Fibroblast of skin of scalp (primary cell): ENCODE data around the gene SENP3.

Experiments
- DNase-seq: peaks from one replicate; pipeline ENCODE4 v3.0.0-alpha.2; 2013

Gene SENP3

DNA sequence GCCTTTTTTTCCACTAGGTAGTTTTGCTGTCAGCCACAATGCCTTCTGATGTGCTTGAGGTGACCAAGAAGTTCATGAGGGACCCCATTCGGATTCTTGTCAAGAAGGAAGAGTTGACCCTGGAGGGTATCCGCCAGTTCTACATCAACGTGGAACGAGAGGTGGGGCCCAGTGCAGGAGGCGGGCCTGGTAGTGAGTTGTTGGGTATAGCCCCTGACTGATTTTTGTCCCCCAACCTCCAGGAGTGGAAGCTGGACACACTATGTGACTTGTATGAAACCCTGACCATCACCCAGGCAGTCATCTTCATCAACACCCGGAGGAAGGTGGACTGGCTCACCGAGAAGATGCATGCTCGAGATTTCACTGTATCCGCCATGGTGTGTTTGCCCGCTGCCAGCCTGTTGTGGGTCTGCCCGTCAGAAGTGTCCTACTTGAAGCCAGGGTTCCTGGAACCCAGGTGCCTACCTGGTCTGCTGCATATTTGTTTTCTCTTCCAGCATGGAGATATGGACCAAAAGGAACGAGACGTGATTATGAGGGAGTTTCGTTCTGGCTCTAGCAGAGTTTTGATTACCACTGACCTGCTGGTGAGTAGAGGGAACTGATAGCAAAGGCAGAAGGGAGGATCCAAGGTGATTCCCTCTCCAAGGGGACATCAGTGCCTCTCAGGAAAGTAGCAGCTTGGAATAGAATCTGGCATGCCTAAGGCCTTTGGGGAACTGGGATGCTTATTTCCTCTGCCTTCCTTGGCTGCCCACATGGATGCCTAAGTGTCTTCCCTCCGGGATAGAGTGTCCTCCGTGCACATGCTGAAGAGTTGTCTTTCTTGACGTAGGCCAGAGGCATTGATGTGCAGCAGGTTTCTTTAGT is 15.8 kb downstream of the SENP3 start:
- no peak for DNase-seq

DNA sequence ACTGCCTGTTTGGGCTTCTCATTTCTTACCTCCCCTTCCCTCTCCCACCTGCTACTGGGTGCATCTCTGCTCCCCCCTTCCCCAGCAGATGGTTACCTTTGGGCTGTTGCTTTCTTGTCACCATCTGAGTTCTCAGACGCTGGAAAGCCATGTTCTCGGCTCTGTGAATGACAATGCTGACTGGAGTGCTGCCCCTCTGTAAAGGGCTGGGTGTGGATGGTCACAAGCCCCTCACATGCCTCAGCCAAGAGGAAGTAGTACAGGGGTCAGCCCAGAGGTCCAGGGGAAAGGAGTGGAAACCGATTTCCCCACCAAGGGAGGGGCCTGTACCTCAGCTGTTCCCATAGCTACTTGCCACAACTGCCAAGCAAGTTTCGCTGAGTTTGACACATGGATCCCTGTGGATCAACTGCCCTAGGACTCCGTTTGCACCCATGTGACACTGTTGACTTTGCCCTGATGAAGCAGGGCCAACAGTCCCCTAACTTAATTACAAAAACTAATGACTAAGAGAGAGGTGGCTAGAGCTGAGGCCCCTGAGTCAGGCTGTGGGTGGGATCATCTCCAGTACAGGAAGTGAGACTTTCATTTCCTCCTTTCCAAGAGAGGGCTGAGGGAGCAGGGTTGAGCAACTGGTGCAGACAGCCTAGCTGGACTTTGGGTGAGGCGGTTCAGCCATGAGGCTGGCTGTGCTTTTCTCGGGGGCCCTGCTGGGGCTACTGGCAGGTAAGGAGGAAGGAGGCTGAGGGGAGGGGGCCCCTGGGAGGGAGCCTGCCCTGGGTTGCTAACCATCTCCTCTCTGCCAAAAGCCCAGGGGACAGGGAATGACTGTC is 17.5 kb downstream of the SENP3 start, which contains the start of gene CD68:
Gene CD68 (plus strand): TSS at position 638 of the 833 bp plus-strand sequence. CDS start 40 bp downstream, at position 678.
- DNase-seq: peak; percentile 87

DNA sequence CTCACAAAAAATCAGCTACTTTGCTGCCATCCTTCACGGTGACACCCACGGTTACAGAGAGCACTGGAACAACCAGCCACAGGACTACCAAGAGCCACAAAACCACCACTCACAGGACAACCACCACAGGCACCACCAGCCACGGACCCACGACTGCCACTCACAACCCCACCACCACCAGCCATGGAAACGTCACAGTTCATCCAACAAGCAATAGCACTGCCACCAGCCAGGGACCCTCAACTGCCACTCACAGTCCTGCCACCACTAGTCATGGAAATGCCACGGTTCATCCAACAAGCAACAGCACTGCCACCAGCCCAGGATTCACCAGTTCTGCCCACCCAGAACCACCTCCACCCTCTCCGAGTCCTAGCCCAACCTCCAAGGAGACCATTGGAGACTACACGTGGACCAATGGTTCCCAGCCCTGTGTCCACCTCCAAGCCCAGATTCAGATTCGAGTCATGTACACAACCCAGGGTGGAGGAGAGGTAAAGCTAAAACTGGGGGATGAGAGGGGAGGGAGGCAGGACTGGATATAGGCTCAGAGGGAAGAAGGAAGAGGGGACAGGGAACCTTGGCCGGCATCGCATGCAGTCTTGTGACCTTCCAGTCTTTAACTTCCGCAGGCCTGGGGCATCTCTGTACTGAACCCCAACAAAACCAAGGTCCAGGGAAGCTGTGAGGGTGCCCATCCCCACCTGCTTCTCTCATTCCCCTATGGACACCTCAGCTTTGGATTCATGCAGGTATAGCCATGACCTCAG is 18.3 kb downstream of the SENP3 start:
- peak; percentile 35 for DNase-seq

DNA sequence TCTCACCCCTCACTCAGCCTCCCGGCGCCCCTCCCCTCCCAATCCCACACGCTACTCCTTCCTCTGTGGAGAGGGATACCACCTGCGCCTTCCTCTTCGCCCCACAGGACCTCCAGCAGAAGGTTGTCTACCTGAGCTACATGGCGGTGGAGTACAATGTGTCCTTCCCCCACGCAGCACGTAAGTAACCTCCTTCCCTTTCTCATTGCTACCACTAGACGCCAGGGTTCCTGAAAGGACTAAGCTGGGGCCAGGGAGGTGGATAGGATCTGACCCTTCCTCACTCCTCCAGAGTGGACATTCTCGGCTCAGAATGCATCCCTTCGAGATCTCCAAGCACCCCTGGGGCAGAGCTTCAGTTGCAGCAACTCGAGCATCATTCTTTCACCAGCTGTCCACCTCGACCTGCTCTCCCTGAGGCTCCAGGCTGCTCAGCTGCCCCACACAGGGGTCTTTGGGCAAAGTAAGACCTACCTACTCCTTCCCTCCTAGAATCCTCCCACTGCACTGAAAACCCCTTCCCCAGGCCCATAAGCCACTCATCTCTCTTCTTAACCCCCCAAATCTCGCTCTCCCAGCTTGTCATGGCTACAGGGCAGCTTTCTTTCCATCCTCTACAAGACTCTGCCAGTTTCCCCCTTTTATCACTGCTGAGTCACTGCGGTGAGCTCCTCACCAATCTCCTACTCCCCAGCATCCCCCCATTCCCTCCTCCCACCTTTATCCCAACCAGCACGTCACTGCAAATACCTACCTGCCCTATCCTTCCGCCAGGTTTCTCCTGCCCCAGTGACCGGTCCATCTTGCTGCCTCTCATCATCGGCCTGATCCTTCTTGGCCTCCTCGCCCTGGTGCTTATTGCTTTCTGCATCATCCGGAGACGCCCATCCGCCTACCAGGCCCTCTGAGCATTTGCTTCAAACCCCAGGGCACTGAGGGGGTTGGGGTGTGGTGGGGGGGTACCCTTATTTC is 19.2 kb downstream of the SENP3 start:
- no peak for DNase-seq

DNA sequence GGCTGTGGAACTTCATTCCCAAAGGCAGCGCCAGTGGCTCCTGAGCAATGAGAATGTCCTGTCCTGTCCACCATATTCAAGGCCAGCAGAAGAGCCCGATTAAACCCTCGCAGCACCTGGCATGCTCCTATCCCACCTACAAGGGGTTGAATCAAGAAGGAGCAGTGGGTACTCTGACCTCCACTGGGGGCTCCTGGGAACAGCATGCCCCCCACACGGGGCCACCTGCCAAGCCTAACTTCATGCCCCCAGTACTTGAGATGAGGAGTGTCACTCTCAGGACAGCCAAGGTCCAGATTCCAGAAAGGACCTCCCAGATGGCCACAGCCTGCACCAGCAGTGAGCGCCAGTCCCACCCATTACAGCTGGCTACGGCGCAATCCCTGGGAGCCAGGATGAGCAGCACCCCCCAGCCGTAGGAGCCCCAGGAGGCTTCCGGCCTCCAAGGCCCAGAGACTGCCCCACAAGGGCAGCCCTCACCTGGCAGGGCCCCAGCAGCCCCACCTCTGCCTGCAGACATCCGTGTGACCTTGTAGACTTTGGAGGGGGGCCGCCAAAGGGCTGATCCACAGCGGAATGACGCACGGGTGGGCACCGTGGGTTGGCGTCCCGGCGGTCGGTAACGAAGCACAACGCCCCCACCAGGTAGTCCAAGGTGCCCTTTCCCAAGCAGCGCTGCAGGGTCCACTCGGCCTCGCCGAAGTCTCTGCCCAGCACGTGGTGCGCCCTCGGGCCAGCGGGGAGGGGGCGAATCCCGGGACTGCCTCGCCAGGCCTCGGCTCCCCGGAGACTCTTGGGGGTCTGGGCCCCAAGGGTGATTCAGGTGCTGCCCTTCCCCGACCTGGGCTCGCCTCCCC is 20.9 kb downstream of the SENP3 start:
- no peak for DNase-seq

DNA sequence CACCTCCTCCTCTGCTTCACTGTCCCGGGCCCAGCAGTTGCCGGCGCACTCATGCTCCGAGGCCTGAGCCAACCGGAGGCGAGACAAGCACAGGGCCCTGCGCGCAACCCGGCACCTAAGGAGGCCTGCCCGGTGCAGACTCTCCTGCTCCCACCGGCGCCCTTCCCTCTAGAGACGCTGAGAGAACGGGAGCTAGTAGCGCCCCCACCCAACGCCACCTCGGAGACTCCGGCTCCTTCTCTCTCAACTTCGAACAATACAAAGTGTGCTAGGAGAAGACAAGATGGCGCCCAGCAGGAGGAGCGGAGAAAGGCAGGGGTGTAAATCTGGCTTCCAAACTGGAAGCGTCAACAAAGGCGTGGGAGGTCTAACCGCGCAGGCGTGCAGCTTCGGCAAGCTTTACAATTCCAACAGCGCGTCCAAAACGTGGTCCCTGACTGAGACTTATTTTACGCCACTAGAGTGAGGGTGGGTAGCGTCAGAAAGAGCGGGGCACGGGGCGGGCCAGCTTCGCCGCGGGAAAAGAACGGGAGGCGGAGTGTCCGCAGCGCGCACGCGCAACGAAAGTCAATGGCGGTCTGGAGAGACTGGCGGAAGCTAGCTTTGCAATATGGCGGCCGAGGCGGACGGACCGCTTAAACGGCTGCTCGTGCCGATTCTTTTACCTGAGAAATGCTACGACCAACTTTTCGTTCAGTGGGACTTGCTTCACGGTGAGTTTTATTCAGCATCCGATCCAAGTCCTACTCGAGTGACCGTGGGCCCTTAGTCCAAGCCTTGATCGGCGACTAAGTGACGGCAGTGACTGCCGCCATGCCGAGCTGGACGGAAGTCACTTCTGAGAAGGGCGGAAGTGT is 21.8 kb downstream of the SENP3 start, which contains the start of gene MPDU1:
Gene MPDU1 (plus strand): TSS at position 600 of the 857 bp plus-strand sequence. CDS start 11 bp downstream, at position 611.
- peak; percentile 98 for DNase-seq

DNA sequence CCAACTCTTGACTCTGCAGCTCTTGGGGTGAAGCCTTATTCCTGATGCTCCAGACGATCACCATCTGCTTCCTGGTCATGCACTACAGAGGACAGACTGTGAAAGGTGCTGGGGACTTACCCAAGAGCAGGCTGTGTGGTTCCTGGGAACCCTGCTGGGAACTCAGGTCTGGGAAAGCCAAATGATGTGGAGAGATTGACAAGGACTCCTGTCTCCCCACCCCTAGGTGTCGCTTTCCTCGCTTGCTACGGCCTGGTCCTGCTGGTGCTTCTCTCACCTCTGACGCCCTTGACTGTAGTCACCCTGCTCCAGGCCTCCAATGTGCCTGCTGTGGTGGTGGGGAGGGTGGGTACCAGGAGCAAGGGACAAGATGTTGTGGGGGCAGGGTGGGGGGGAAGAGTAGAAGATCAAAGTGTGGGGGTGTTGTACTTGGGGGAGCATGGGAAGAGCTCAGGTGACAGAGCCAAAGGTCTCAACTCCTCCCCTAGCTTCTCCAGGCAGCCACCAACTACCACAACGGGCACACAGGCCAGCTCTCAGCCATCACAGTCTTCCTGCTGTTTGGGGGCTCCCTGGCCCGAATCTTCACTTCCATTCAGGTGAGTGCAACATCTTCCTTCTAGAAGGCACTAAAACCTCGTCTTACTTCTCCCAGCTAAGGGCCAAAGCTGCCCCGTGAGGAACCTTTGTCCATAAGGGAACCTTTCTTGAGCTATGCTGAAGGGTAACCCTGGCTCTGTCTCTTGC is 25.1 kb downstream of the SENP3 start:
- DNase-seq: no peak

DNA sequence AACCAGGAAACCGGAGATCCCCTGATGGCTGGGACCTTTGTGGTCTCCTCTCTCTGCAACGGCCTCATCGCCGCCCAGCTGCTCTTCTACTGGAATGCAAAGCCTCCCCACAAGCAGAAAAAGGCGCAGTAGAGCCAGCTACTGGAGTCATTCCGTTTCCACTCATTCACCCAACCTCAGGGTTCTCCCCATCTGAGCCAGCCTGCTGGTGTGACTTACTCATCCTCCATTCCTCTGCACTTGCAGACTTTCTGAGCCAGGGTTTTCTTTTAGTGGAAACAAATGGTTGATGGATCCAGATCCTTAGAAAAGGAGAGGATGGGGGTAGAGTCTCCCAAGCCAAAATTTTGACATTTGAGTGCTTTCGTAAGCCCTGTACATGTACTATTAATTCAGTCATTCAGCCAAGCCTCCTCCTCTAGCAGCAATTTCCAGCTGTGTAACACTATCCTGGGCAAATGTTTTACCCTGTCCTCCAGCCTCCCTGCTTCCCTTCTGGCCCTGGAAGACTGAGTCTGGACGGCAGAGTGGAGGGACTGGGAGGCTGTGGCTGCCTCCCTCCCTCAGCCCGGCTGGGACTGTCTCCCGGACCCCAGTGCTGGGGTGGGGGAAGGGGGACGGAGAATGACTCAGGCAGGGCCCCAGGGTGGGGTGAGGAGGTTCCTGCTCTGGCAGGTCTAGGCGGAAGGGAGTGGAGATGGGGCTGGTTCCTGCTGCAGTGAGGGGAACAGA is 25.9 kb downstream of the SENP3 start:
- peak; percentile 91 for DNase-seq

DNA sequence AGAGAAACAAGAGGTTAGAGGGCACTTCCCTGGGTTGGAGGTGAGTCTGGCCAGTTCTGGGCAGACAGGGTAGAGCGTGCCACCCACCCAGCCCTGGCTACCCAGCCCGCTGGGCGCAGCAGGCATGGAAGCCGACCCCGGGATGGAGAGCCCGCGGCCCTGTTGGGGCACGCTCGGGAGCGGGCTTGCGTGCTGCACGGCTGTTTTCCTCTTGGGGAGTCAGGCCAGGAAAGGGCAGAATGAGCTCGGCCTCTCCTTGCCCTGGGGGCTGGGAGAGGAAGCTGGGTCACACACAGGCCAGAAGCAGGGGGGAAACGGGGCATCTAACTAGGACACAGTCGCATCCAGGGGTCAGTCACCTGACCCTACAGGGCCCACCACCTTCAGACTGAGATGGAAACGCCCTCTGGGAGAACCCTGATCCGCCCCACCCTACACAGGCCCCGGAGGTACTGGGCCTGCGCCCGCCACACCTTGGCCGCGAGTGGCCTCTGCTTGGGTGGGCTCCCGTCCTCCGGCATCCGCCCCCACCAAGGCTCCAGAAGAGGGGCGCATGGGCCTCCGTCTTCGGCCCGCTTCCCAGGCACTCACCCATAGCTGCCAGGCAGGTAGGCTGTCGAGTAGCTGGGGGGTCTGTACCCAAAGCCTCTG is 27.0 kb downstream of the SENP3 start:
- DNase-seq: no peak

DNA sequence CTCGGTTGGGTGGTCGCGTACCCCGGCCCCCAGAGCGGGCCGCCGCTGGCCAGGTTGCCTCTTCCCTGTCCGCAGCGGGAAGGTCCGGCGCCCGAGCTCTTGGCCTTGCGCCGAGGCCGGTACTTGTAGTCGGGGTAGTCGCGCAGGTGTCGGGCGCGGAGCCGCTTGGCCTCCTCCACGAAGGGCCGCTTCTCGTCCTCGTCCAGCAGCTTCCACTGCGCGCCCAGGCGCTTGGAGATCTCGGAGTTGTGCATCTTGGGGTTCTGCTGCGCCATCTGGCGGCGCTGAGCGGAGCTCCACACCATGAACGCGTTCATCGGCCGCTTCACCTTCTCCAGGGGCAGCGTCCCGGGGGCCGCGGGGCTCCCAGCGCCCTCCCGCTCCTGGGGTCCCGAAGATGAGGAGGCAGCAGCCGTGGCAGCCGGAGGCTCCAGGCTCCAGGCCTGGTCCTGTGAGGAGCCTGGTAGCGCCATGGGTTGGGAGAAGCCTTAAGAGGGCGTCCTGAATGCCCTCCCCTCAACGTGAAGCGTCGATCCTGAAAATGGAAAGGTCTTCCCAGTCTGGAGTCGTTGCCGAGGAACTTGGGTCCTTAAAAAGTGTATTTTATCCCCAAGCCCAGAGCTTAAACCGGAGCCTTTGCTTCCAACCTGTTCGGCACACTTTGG is 27.6 kb downstream of the SENP3 start:
- peak; percentile 82 for DNase-seq

DNA sequence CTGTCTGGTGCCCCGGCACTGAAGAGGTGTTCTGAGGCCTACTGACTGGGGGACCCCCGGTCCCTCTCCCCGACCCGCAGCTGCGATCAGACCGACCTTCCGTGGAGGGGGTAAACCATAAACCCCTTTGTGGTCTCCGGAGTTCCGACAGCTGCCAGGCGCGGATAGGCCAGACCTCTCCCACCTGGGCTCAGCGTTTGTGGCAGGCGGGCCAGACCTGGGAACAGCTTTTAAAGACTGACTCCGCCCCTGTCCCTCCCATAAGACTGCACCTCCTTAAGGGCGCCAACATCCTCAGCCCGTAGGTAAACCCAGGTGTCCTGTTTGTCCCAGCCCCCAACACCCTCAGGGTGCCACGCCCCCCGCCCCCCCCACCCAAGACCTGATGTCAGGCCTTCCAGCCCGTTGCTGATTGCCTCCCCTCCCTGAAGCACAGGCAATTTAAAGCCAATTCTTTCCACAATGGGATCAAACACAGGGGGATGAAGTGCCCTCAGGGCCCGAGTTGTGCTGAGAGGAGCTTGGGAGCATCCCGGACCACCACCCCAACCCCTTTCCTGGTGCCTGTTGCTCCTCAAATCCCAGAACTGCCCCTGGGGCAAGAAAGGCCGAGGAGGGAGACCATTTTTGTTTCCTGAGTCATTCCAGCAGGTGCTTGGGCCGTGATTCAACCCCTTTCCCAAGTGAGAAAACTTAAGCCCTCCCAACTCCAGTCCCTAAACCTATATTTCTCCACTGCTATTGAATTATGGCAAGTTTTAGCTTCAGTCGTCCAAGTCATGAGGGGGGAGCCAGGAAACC is 28.4 kb downstream of the SENP3 start, which contains the start of gene SOX15:
Gene SOX15 (minus strand): TSS at position 204 of the 801 bp plus-strand sequence. CDS start 418 bp downstream, outside the sequence.
- no peak for DNase-seq

DNA sequence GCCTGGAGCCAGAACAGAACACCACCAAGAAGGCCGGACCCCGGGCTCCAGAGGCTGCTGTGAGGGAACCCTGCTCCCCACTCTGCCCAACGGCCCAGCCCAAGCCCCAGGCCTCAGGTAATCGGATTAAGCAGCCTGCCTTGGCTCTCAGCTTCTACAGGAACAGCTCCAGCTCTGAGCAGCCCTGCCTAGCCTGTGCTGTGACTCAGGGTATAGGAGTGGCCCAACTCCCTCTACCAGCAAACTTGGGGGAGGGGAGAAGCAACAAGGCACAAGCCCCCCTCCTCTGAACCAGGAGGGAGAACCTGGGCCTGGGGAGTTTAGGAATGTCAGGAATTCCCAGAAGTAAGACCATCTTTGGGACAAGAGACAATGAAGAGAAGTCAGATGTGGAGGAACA is 29.0 kb downstream of the SENP3 start:
- peak; percentile 55 for DNase-seq

DNA sequence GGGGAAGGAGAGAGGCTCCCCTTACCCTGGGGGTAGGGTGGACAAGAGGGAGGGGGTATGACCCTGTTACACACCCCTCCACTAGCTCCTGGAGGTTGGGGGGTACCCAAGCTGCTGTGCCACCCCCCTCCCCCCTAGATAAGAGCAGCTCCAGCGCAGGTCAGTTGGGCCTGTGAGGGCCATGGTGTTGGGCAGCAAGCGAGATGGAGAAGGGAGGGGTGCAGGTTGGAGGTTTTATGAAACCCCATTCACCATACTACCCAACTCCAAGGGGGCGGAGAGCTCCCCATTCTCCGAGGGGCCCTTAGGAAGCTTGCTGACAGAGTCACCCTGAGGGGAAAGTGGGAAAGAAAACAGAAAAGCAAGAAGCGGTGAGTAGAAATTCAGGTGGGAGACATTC is 29.9 kb downstream of the SENP3 start:
- DNase-seq: no peak

DNA sequence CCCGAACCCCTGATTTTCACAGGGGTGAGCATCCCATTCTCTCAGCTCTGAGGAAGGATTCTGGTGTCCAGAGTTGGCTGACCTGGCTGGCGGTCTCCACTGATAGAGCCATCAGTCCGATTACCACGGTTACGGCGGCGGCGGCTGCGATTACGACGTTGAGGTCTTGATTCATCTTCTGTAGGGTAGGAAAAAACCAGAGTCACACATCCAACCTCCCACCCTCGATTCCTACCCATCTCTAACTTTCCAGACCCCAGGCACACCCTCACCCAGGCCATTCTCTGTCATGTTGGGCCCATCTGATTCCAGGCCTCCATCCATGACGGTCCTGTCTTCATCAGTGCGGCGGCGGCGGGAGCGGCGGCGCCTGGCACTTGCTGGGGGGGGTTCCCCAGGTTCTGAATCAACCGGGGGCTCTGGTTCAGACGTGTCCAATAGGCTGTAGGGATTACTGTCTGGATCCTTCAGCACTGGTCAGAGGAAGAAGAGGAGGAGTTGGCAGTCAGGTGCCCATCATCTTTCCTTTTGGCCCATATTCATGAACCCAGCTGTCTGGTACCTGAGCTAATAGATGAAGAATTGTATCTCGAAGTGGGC is 30.8 kb downstream of the SENP3 start:
- no peak for DNase-seq

DNA sequence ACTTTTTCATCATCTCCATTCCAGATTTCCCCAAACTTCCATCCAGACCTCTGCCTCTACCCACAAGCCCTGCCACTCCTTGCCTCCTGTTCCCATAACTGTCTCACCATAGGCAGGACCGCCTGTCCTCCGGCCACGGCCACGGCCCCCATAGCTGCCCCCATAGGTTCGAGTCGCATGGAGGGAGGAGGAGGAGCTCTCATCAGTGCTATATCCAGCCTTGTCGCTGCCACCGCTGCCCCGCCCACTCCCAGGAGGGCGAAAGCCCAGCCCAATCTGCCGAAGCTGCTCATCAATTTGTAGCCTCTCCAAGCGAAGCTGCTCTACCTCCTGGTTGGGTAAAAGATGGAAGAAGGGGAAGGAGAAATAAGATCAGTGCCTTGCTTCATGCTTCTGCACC is 31.6 kb downstream of the SENP3 start:
- DNase-seq: no peak
